ENCODE data around the gene TAOK3. TPM values are rescaled to one million over a fixed set of nuclear protein-coding genes. Genes with fewer than 3 reads are reported as not detected.

Gene TAOK3
- total RNA-seq, 1 experiment from 2014 or later: 39.1 TPM

DNA sequence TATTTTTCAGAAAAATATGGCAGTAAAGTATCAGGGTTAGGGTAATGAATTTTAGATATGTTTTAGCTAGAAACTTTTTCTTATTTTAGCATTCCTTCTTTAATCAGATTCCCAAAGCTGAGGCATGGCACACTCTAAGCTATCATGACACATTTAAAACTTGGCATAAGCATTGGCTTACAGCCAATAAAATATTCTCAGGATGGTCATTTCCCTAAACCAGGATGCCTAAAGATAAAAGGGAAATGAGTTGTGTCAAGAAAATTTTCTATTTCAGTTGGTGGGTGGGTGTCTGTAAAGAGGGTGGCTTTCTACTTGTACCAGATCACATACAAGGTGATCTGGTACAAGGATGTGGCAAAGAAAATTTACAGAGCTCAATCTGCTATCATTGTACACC lies 189.0 kb downstream of the TAOK3 start:
- CTCF ChIA-PET: interaction anchor here (0.7 to 4.7 kb wide), 3 partner anchors 173 to 192 kb away, joined by 3 to 36 read pairs (median 4); partner anchors contain the start of genes SUDS3 and TAOK3
- TF ChIP-seq, protein P1, sequence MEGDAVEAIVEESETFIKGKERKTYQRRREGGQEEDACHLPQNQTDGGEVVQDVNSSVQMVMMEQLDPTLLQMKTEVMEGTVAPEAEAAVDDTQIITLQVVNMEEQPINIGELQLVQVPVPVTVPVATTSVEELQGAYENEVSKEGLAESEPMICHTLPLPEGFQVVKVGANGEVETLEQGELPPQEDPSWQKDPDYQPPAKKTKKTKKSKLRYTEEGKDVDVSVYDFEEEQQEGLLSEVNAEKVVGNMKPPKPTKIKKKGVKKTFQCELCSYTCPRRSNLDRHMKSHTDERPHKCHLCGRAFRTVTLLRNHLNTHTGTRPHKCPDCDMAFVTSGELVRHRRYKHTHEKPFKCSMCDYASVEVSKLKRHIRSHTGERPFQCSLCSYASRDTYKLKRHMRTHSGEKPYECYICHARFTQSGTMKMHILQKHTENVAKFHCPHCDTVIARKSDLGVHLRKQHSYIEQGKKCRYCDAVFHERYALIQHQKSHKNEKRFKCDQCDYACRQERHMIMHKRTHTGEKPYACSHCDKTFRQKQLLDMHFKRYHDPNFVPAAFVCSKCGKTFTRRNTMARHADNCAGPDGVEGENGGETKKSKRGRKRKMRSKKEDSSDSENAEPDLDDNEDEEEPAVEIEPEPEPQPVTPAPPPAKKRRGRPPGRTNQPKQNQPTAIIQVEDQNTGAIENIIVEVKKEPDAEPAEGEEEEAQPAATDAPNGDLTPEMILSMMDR (IDR thresholded peaks at IDR 0.05; ENCODE audit: unreplicated experiment): no peak
- Mint-ChIP-seq H3K4me3 (ENCODE audit: low read depth, unreplicated experiment) (no peak overlapping the region), H3K27me3 (ENCODE audit: unreplicated experiment) (no peaks in the 10 kb centered on the region), H3K4me1 (ENCODE audit: low read depth, unreplicated experiment) (peaks cover 46% of the 10 kb centered on the region), H3K27ac (ENCODE audit: unreplicated experiment) (no peak overlapping the region), H3K36me3 (ENCODE audit: insufficient read depth, unreplicated experiment) (peaks cover 5% of the 10 kb centered on the region), H3K9me3 (ENCODE audit: low read depth, unreplicated experiment) (no peaks in the 10 kb centered on the region)
- no TSS peak for BruUV-seq (replicated peaks)
- intact Hi-C loops (cut with micrococcal nuclease; ENCODE audit: unreplicated experiment): loop anchor here (5.0 kb wide), 2 partner anchors 89 to 174 kb away; no protein-coding TSS in a partner anchor
- DNase-seq: no peak

DNA sequence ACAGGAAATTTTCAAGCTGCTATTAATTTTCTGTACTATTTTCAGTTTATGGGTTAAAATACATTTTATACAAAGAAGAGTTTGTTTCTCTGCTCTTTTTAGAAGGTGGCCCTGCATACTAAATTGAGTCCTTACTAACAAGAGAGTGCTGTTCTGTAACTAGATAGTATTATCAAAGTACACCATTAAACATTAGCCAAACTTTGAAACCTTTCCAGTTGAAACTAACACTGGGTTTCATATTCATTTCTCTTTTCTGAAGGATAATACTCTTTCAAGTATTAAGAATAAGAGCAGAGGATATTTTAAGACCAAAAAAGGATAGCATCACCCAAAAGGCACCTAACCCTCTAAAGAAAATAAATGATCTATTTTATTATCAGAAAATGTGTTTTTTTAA lies 189.6 kb downstream of the TAOK3 start:
- Mint-ChIP-seq H3K36me3 (ENCODE audit: insufficient read depth, unreplicated experiment) (peaks cover 3% of the 10 kb centered on the region), H3K27ac (ENCODE audit: unreplicated experiment) (peak overlapping the region; percentile 3), H3K4me3 (ENCODE audit: low read depth, unreplicated experiment) (no peak overlapping the region), H3K4me1 (ENCODE audit: low read depth, unreplicated experiment) (peaks cover 46% of the 10 kb centered on the region), H3K27me3 (ENCODE audit: unreplicated experiment) (no peaks in the 10 kb centered on the region), H3K9me3 (ENCODE audit: low read depth, unreplicated experiment) (no peaks in the 10 kb centered on the region)
- BruUV-seq (replicated peaks): no TSS peak
- DNase-seq: no peak
- TF ChIP-seq, protein P1 (IDR thresholded peaks at IDR 0.05; ENCODE audit: unreplicated experiment): no peak
- intact Hi-C loops (cut with micrococcal nuclease; ENCODE audit: unreplicated experiment): loop anchor here (5.0 kb wide), 2 partner anchors 89 to 174 kb away; no protein-coding TSS in a partner anchor
- CTCF ChIA-PET: interaction anchor here (0.7 to 4.7 kb wide), 3 partner anchors 52 to 193 kb away, joined by 4 to 36 read pairs (median 8); partner anchors contain the start of gene SUDS3

DNA sequence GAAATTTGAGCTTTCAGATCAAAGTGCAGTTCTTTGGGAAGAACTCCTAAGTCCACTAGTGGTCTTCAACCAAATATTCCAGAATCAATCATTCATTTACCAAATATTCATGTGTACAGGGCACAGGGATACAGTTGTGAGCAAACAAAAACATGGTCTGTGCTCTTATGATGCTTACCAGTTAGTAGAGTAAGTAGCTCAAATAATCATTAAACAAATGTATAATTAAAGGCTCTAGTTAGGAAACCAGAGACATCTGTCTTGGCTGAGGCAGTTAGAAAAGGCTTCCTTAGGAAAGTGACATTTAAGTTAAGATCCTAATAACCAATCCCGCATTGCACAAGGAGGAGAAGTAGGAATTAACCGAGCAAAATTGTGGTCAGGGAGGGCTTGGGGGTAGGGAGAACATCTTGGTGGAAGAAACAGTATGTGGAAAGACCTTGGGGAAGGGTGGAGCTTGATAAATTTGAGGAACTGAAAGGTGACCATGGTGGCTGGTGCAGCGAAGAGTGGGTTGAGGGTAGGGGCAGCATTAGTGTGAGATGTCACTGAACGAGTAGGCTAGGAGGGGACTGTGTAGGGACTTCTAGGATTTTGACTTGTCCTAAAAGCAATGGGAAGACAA lies 196.8 kb downstream of the TAOK3 start:
- DNase-seq: no peak
- CTCF ChIA-PET: interaction anchor here (1.0 kb wide), 1 partner anchor 202 kb away, joined by 4 read pairs; no protein-coding TSS in a partner anchor
- Mint-ChIP-seq H3K4me3 (ENCODE audit: low read depth, unreplicated experiment) (no peak overlapping the region), H3K4me1 (ENCODE audit: low read depth, unreplicated experiment) (no peaks in the 10 kb centered on the region), H3K36me3 (ENCODE audit: insufficient read depth, unreplicated experiment) (peaks cover 6% of the 10 kb centered on the region), H3K27ac (ENCODE audit: unreplicated experiment) (no peak overlapping the region), H3K9me3 (ENCODE audit: low read depth, unreplicated experiment) (no peaks in the 10 kb centered on the region), H3K27me3 (ENCODE audit: unreplicated experiment) (no peaks in the 10 kb centered on the region)
- no TSS peak for BruUV-seq (replicated peaks)
- intact Hi-C loops (cut with micrococcal nuclease; ENCODE audit: unreplicated experiment): no loop called here
- TF ChIP-seq, protein P1 (IDR thresholded peaks at IDR 0.05; ENCODE audit: unreplicated experiment): no peak

DNA sequence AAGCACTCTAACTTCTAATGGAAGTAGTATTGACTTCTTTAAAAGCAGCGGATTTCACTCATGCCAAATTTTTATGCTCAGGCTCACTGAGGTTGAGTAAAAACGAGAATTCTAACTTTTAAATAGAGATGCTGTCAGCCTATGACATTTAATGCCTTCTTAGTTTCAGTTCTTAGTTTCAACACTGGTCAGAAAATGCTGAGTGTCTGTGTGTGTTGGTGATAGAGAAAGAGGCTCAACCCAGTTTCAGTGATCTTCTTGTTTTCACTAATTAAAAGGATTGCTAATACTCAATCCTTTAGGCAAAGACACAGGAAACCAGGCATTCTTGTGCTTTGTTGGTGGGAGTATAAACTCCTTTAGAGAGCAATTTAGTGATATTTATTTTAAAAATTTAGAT lies 205.8 kb downstream of the TAOK3 start:
- CTCF ChIA-PET: interaction anchor here (0.6 to 2.1 kb wide), 3 partner anchors 209 to 234 kb away, joined by 3 to 17 read pairs (median 4); partner anchors contain the start of gene SUDS3
- no peaks in the 10 kb centered on the region for H3K4me1 Mint-ChIP-seq (ENCODE audit: low read depth, unreplicated experiment)
- intact Hi-C loops (cut with micrococcal nuclease; ENCODE audit: unreplicated experiment): no loop called here
- H3K9me3 Mint-ChIP-seq (ENCODE audit: low read depth, unreplicated experiment): no peaks in the 10 kb centered on the region
- no TSS peak for BruUV-seq (replicated peaks)
- H3K36me3 Mint-ChIP-seq (ENCODE audit: insufficient read depth, unreplicated experiment): peaks cover 8% of the 10 kb centered on the region
- no peaks in the 10 kb centered on the region for H3K27me3 Mint-ChIP-seq (ENCODE audit: unreplicated experiment)
- DNase-seq: no peak
- no peak overlapping the region for H3K27ac Mint-ChIP-seq (ENCODE audit: unreplicated experiment)
- TF ChIP-seq, protein P1 (IDR thresholded peaks at IDR 0.05; ENCODE audit: unreplicated experiment): no peak
- no peak overlapping the region for H3K4me3 Mint-ChIP-seq (ENCODE audit: low read depth, unreplicated experiment)
